G401 (cell line): Measurements from ENCODE around the gene VGLL4. TPM values are rescaled to one million over a fixed set of nuclear protein-coding genes. Genes with fewer than 3 reads are reported as not detected.
A peak's percentile ranks its signal among the peaks of the same experiment; 100 is the strongest.
"Not testable (repeated sequence)": the region's sequence is repeated elsewhere in the genome, so short reads cannot be mapped to it uniquely, and the experiment has no call there.

Experiments
- DNase-seq: peaks from one replicate; pipeline ENCODE4 v3.0.0-alpha.2; 2015; ENCODE audit warnings: low spot score
- in situ Hi-C: cut with HindIII; loops from 2 replicates; pipeline ENCODE4 v1.10.0; 2016; ENCODE audit warnings: low sequenced_read_pairs, mixed read lengths
- total RNA-seq: library from RNA; depleted of rRNA; stranded (reverse); fragments of >200 nt; shearing (Covaris generic); gene quantifications from 2 replicates; pipeline ENCODE4 v1.2.3, GENCODE V29; 2014

Gene VGLL4
- total RNA-seq, 1 experiment from 2014 or later = 84.7 TPM

DNA sequence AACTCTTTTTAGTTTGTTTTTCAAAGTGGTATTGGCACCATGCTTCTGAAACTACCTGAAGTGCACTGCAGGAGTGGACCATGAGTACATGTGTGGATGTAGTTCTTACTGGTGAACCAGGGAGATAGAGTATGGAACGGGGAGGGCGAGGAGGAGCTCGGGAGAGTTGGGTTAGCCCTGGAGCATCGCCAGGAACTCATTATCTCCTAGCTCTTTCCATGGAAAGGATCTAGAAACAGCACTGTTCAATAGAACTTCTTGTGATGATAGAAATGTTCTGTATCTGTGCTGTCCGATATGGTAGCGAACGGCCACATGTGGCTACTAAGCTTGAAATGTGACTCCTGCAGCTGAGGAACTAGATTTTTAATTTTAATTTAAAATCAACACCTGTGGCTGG lies 47.3 kb downstream of the VGLL4 start:
- no peak for DNase-seq
- in situ Hi-C loops = no loop called here

DNA sequence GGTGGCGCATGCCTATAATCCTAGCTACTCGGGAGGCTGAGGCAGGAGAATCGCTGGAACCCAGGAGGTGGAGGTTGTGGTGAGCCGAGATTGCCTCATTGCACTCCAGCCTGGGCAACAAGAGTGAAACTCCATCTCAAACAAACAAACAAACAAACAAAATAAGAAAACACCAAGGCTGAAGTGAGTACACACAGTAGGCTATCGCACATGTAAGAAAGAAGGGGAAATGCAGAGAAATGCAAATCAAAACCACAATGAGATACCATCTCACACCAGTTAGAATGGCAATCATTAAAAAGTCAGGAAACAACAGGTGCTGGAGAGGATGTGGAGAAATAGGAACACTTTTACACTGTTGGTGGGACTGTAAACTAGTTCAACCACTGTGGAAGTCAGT lies 48.7 kb downstream of the VGLL4 start:
- in situ Hi-C loops, DNase-seq: not testable (repeated sequence)

DNA sequence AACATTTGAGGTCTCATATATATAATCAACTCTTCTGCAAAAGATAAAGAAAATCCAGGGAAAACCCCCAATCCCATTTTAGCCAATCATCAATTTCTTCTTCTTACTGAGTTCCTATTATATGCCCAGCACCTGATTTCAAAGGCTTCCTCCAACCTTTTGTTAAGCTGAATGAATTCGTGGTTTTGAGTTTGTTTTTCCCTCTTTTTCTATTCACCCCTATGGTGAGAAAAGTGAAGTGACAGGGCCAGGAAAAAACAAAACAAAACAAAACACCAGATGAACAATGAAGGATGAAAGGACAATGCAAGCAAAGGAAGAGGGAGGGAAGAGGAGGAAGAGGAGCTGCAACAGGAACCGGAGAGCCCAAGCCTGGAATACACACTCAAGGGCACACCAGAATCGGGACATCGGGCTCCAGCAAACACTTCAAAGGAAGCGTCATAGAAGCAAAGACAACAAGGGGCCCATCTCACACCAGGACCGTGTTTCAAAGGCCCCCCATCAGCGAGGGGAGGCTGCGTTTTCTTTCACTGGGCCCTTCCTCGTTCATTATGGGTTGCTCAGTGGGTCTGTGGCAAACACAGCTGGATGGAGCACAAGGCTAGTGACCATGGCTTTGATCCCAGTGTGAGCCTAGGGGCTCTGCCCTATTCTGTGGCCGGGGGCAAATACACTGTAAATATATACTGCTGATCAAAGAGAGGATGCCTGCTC lies 50.2 kb downstream of the VGLL4 start:
- in situ Hi-C loops = no loop called here

DNA sequence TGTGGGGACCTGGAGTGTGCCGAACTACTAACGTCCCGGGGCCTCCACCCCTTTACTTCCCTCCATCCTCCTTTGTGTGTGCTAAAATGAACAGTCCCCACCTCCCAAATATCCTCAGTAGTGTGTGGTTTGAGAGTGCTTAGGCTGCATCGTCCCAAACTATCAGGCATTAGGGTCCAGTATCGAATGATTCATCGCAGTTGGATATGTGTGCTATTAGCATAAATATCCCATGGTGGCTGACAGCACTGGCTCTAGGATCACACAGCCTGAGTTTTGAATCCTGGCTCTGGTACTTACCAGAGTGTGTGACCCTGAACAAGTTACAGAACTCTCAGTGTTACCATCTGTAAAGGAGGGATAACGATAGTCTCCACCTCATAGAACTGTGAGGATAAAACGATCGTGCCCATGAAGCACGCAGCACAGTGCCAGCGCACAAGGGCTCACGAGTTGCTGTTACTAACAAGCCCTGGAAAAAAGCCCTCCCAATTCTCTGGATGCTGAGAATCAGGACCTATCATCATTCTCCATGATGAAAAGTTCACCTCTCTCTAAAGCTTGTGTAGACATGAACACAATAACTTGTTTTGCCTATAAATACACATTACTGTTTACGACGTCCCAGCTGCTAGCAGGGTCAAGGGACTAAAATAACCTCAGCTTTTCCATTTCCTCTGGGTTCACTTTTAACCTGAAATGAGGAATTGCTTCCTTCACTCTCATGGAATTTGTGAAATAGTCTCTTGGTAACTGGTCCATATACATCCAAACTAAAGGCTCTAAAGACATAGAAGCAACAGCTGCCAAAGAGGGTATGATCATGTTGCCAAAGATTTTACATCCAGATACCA lies 51.0 kb downstream of the VGLL4 start:
- in situ Hi-C loops = no loop called here

More for the DNA sequence above, 50.2 kb downstream of the VGLL4 start:
- DNase-seq = no peak

DNA sequence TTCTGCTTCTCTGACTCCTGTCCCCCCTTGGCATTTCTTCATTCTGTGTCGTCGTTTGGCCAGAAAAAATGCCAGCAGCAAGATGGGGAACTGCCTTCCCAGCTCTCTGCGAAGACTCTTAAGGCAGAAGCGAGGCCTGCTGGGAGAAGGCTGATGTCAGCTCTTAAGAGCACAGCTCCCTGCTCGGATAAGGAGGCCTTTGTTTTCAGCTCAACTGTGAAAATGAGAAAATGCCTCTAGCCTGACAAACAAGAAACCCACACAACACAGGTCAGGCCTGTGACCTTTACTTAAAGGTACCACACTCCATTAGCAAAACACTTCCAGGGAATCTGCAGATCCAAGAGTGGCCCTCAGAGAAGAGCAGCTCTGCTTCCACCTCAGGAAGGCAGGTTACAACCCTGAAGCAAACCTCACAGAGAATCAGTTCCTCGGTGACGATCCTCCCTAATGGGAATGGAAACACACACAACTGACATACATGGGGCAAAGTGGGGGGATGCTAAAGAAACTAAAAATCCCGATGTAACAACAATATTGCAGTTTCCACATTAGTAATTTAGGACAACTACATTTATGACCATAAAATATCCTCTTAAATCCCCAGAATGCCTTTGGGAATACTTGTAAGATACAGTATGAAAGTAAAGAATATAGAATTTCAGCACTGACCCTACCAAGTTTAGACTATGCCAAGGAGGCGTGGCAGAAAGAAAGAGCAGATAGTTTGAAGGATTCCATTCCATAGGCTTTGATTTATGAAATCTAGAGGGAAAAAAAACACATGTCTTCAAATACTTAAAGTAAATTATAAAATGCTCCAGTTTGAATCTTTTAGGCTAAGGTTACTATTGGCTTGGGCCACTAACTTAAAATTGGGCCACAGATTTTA lies 52.1 kb downstream of the VGLL4 start:
- in situ Hi-C loops = no loop called here
- DNase-seq = peak; percentile 84

More for the DNA sequence above, 51.0 kb downstream of the VGLL4 start:
- no peak for DNase-seq

DNA sequence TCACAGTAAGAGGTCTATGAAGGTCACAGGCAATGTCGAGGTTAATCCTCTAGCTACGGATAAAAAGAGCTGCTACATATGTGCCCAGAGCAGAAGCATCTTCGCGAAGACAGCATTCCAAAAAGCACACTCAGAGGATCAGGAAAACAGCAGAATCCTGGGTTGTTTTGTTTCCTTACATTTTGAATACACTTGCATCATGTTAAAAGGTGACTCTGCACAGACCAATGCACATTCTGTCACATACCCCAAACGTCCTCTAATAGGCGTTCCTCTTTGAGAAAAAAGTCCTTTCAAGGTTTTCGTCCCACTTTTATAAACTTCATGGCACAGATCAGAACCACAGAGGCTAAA lies 52.7 kb downstream of the VGLL4 start:
- DNase-seq = no peak
- in situ Hi-C loops = no loop called here

DNA sequence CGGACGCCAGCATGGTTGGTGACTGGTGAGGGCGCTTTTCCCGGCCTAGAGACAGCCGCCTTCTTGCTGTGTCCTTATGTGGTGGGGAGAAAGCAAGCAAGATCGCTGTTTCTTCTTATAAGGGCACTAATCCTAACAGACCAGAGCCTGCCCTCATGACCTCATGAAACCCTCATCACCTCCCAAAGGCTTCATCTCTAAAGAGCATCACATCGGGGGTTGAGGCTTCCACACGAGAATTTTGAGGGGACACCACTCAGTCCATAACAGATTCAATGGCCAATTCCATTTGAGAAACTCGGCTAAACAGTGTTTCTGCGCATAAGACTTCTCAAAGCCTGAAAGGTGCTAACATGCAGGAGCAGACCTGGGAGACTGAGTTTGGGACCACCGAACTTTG lies 54.0 kb downstream of the VGLL4 start:
- no peak for DNase-seq
- in situ Hi-C loops = no loop called here

DNA sequence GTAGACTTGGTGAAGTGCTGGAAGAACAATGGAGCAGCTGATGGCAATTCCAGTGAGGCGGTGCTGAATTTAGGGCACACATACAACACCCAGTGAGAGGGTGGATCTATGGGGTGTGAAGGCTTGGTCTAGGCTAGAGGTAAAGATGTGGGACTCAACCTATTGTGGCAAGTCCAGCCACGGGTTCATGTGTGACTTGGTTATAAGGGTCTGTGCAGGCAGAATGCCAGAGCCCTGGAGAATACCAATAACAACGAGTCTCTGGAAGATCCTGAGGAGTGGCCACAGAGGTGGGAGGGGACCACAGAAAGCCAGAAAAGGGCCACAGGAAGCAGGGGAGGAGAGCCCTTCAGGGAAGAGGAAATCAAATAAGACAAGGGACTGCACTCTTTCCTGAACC lies 55.0 kb downstream of the VGLL4 start:
- in situ Hi-C loops = no loop called here

DNA sequence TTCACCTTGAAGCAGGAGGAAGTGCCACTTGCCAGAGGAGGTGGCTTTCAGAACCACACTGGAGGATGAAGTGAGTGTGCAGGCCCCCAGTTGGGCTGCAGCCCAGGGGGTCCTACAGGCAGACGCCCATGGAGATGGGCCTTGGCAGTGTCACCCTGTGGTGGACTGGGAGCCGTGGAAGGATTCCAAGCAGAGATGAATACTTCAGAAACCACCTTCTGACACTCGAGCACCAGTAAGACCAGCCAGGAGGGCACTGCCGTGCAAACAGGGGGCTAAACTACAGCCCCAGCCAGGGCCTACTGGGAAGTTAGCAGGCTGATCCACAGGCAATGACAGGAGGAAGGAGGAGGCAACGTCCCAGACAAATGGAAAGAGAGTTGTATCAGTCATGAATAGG lies 55.4 kb downstream of the VGLL4 start:
- DNase-seq = no peak
- in situ Hi-C loops = no loop called here

More for the DNA sequence above, 55.0 kb downstream of the VGLL4 start:
- DNase-seq = no peak

DNA sequence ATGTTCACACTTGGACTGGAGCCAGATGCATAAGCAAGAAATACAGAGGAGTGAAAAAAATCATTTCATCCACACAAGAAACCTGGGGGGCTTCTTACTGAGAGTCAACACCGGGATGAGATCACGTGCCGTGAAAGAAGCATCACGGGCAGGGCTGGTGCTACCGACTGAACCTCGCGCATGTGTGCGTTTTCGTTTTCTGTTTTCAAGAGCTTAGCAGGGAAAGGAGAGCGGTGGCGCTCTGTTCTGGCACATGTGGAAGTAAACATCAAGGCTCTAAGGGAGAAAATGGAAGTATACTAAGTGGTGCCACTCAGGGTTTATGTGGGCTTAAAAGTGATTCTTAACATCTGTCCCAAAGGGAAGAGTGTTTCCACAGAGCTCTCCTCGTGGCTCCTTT lies 55.9 kb downstream of the VGLL4 start:
- DNase-seq = no peak
- in situ Hi-C loops = no loop called here

DNA sequence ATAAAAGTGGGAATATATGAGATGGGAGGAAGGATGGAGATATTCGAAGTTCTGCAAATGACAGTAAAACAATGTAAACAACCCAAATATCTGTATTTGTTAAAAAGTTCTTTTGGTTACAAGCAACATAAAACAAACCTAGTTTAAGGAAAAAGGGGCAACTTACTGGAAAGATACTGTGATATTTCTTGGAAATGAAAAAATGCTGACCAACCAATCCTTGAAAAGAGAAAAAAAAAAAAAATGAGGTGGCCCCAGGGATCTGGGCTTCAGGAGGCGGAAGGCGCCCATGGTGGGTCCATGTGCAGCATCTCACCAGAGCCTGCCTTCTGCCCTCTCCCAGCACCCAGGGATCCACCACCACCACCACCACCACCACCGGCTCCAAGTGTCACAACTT lies 59.1 kb downstream of the VGLL4 start:
- in situ Hi-C loops = no loop called here
- no peak for DNase-seq

DNA sequence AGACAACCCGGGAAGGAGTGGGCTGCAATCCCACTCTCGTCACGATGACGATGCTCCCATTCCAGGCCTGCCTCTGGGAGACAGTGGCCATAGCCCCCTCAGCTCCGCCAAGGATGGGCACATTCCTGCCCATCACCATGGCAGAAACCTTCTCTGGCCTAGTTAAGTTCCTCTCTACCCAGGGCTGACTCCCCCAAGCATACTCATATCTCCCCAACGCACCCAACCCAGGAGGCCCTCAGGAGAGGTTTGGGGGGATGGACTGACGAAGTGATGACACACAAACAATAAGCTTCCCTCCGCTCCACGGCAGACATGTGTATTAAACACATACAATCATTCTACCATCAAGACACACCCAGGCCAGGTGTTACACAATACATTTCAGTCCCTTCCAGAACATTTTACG lies 60.1 kb downstream of the VGLL4 start:
- no peak for DNase-seq
- in situ Hi-C loops = no loop called here

DNA sequence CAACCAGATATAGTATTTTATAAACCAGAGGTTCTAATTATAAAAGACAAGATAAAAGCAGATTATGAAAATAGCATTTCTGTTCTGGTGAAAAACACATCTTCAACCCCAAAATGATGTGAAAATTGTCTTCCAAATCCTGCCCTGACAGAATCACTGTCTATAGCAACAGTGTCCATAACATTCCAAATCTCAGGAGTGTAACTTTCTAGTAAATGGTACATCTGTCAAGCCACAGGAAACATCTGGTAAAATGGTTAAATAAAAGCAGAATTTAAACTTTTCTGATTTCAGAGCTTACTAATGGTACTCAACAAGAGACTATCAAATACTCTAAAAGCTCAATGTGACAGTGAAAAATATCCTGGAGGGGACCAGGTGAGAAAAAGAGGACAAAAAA lies 60.5 kb downstream of the VGLL4 start:
- in situ Hi-C loops = no loop called here
- DNase-seq = no peak

DNA sequence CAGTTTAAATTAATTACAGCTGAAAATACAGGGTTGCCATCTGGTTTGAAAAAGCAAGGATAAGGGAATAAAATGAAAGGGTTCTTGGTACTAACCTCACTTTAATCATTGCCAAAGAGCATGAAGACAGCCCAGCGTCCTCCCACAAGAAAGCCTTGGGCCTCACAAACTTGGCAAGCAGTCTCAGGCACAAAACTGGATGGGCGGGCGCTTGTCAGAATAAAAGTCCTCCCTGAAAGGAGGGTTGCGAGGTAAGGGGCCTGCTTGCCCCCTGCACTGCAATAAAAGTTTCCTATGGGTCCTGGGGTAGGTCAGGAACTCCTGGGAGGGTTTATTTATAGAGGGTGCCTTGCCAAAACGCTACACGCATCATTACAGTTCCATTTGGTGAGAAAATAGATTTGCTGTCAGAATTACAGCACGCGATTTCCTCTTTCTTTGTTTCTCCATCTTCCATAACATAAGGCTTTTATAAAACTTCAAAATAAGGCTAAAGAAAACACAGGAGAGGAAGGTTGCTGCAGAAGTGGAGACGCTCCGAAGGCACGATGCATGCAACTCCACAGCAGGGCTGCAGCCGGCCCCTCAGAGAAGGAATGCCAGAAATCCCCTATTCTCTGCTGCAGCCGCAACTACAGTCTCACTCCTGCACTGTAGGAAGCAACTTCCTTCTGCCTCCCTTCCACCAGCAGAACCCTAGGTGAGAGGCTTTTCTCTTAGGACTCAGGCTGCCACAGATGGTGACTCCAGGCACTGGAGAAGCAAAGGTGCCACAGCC lies 61.3 kb downstream of the VGLL4 start:
- in situ Hi-C loops = no loop called here
- DNase-seq = peak; percentile 85

DNA sequence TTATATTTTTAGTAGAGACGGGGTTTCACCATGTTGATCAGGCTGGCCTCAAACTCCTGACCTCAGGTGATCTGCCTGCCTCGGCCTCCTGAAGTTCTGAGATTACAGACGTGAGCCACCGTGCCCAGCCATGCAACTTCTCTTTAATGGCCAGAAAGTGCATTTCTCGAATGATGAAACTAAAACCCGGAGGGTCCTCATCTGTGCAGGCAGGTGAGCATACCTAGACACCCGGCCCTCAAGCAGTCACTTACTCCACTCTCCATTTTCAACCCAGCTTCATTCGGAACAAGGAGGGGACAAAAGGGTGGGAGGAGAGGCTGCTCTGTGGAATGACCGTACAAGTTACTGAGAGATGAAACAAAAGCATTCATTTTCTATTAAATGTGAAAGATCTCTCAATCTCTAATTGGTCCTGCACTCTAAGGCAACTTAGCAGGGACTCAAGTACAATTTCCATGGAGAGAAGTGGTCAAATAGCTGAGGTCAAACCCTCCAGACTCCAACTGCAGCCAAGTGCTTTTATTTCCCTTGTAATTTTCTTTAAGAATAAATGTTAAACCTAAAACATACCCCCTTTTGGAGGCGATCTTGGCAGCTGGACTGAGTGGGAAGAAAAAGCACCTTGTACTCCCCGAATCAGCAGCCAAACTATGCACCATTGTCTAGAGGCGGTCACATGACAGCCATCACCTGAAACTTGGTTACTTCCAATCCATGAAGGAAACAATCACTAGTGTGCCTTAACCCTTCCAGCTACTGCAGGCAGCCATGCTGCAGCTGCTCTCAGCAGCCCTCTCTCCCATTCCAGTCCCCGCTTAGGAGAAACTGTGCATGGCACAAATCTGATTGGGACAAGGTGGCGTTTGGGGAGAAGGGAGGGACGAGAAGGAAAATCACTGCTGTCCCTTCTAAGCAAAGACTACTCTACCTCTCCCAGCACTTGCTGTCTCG lies 62.2 kb downstream of the VGLL4 start:
- peak; percentile 70 for DNase-seq
- in situ Hi-C loops = no loop called here

DNA sequence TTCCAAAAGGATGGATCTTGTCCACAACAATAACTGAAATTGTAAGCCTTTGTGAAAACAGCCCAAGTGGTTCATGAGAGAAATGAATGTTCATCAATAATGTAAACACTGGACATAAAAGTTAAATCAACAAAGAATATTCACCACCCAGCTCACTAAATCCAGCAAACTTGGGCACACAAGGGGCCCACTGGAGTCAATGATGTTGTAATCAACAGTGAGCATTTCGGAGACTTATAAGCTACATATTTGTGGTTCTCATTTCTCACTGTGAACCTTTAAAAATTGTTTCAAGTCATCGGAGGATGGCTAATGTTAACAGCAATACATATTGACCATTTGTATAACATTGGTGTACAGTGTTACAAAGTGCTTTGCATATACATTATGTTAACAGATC lies 63.1 kb downstream of the VGLL4 start:
- no peak for DNase-seq

DNA sequence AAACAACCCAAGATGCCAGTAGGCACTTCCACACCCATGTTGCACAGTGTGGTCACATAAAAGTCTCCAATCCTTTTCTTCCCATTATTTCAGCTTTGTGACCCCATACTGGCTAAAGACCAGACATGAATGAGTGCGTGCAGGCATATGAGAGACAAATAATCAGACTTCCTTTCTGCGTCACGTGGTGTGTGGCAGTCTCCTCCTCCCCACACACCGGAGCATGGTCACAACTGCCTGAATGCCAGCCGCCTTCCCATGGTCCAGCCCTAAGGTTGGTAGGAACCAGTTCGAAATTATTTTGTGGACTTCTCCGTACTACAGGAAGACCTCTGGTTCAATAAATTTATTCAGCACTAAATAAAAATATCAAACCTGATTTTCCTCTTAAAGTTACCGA lies 65.5 kb downstream of the VGLL4 start:
- in situ Hi-C loops = no loop called here
- no peak for DNase-seq

More for the DNA sequence above, 63.1 kb downstream of the VGLL4 start:
- in situ Hi-C loops = no loop called here

DNA sequence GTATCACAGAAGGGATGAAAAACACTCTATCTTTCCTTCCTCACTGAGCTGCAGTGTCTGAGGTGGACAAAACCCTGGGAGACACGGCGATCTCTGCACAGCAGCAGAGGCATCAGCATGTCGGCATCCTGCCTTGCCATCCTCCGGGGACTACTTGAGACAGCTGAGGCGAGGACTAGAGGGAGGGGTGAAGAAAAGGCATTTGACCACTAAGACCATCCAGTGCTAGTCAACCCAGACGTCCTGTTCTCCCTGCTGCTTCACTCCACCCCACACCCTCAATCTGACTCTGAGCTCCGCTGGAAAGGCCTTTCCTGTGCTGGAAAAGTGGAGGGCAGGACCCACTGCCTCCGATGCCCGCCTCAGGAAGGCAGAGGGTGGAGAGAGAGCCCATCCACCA lies 67.3 kb downstream of the VGLL4 start:
- in situ Hi-C loops = no loop called here
- no peak for DNase-seq
